ENCODE measurements around the gene MTMR1. TPM values are rescaled to one million over a fixed set of nuclear protein-coding genes. Genes with fewer than 3 reads are reported as not detected.

Gene MTMR1
- total RNA-seq: 10 to 100 TPM; 36.2 to 42.1 (median 38.8) TPM

GRCh38 chrX:150692831-150693724 lies at the start of gene MTMR1:
TSS of gene MTMR1 (plus strand) at chrX:150693396. CDS start at chrX:150693531, 135 bp downstream.
- Mint-ChIP-seq H3K4me1 (ENCODE audit: low read depth) (peaks cover 77% of the 10 kb centered on the region), H3K36me3 (ENCODE audit: insufficient read depth) (peaks cover 10% of the 10 kb centered on the region), H3K4me3 (peak within 1 kb of the TSS; percentile 91), H3K9me3 (no peaks in the 10 kb centered on the region), H3K27me3 (ENCODE audit: low read depth) (no peaks in the 10 kb centered on the region)
- DNase-seq: peak; percentile 47
- peak; percentile 42 for ATAC-seq

DNA sequence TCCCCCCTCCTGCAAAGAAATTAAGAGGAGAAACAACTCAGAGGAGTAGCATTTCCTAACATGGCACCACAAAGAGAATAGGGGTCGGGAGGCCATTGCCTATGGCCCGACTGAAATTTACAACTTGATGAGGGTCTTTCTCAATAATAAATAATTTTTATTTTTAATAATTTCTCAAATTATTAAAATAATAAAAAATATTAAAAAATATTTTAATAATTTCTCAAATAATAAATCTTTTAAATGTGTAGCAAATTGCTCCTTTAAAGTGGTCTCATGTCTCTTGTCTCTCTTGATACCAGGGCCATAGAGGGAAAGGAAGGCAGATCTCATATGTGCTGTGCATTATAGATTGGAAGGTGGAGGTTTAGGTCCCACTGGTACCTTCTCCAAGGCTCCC lies 49.2 kb upstream of the MTMR1 start:
- Mint-ChIP-seq H3K27me3 (ENCODE audit: low read depth) (no peaks in the 10 kb centered on the region), H3K9me3 (no peaks in the 10 kb centered on the region), H3K4me1 (ENCODE audit: low read depth) (peaks cover under 1% of the 10 kb centered on the region), H3K36me3 (ENCODE audit: insufficient read depth) (peaks cover 14% of the 10 kb centered on the region), H3K4me3 (no peak overlapping the region)
- no peak for DNase-seq
- no peak for ATAC-seq

- no peak overlapping the region for H3K4me3 Mint-ChIP-seq
- no peaks in the 10 kb centered on the region for H3K9me3 Mint-ChIP-seq
- peaks cover 17% of the 10 kb centered on the region for H3K36me3 Mint-ChIP-seq (ENCODE audit: insufficient read depth)
- peaks cover 5% of the 10 kb centered on the region for H3K4me1 Mint-ChIP-seq (ENCODE audit: low read depth)
- ATAC-seq (no peak), DNase-seq (no peak)
- H3K27me3 Mint-ChIP-seq (ENCODE audit: low read depth): no peaks in the 10 kb centered on the region
Observed at GRCh38 chrX:150644422-150644821, 48.8 kb upstream of the MTMR1 start.

DNA sequence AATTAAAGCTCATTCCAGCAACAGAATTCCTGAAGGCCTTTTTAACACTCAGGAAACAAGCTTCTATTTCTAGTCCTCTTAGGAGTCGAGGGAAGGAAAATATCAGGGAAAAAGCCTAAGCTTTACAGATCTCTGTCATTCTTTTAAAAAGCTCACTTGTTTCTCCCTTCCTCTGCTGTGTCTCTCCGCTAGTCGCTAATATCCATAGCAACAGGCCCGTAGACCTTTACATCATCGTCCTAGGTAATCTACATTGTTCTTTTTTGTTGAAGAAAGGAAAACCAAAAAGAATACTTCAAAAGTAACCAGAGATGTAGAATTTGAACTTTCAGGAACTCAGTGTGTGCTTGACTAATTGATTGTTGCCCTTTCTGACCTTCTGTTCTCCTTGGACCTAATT lies 45.9 kb upstream of the MTMR1 start:
- ATAC-seq (no peak), DNase-seq (no peak)
- H3K27me3 Mint-ChIP-seq (ENCODE audit: low read depth): no peaks in the 10 kb centered on the region
- H3K36me3 Mint-ChIP-seq (ENCODE audit: insufficient read depth): peaks cover 24% of the 10 kb centered on the region
- no peaks in the 10 kb centered on the region for H3K9me3 Mint-ChIP-seq
- H3K4me3 Mint-ChIP-seq: no peak overlapping the region
- peaks cover 10% of the 10 kb centered on the region for H3K4me1 Mint-ChIP-seq (ENCODE audit: low read depth)

GRCh38 chrX:150648296-150648940 lies 44.8 kb upstream of the MTMR1 start:
- ATAC-seq (no peak), DNase-seq (no peak)
- no peak overlapping the region for H3K4me3 Mint-ChIP-seq
- peaks cover 20% of the 10 kb centered on the region for H3K36me3 Mint-ChIP-seq (ENCODE audit: insufficient read depth)
- no peaks in the 10 kb centered on the region for H3K9me3 Mint-ChIP-seq
- peaks cover 10% of the 10 kb centered on the region for H3K4me1 Mint-ChIP-seq (ENCODE audit: low read depth)
- no peaks in the 10 kb centered on the region for H3K27me3 Mint-ChIP-seq (ENCODE audit: low read depth)

GRCh38 chrX:150649096-150649870 lies 43.9 kb upstream of the MTMR1 start:
- H3K36me3 Mint-ChIP-seq (ENCODE audit: insufficient read depth): peaks cover 20% of the 10 kb centered on the region
- no peaks in the 10 kb centered on the region for H3K27me3 Mint-ChIP-seq (ENCODE audit: low read depth)
- peaks cover 10% of the 10 kb centered on the region for H3K4me1 Mint-ChIP-seq (ENCODE audit: low read depth)
- no peaks in the 10 kb centered on the region for H3K9me3 Mint-ChIP-seq
- ATAC-seq (no peak), DNase-seq (no peak)
- H3K4me3 Mint-ChIP-seq: no peak overlapping the region

DNA sequence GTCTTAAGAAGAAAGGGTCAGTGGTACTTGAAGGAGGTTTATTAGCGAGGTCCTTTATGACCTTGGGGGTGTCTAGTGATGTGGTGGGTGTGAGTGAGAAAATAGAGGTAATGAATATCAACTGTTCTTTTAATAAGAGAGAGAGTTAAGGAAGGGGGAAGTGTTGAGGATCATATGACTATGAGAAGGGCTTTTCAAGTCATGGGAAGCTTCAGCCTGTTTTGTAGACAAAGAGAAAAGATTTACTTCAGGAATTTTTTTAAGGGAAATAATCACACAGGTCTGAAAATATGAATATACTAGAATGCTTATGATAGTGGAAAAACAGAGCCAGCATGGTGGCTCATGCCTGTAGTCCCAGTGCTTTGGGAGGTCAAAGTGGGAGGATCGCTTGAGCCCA lies 41.3 kb upstream of the MTMR1 start:
- H3K36me3 Mint-ChIP-seq (ENCODE audit: insufficient read depth): peaks cover 17% of the 10 kb centered on the region
- H3K27me3 Mint-ChIP-seq (ENCODE audit: low read depth): no peaks in the 10 kb centered on the region
- no peak overlapping the region for H3K4me3 Mint-ChIP-seq
- no peak for DNase-seq
- H3K9me3 Mint-ChIP-seq: no peaks in the 10 kb centered on the region
- H3K4me1 Mint-ChIP-seq (ENCODE audit: low read depth): peaks cover 13% of the 10 kb centered on the region
- ATAC-seq: no peak

GRCh38 chrX:150655788-150656187 lies 37.4 kb upstream of the MTMR1 start:
- no peak for ATAC-seq
- H3K4me1 Mint-ChIP-seq (ENCODE audit: low read depth): peaks cover 4% of the 10 kb centered on the region
- peaks cover 14% of the 10 kb centered on the region for H3K36me3 Mint-ChIP-seq (ENCODE audit: insufficient read depth)
- no peaks in the 10 kb centered on the region for H3K9me3 Mint-ChIP-seq
- H3K4me3 Mint-ChIP-seq: no peak overlapping the region
- no peaks in the 10 kb centered on the region for H3K27me3 Mint-ChIP-seq (ENCODE audit: low read depth)
- no peak for DNase-seq

- no peaks in the 10 kb centered on the region for H3K27me3 Mint-ChIP-seq (ENCODE audit: low read depth)
- H3K9me3 Mint-ChIP-seq: no peaks in the 10 kb centered on the region
- no peaks in the 10 kb centered on the region for H3K4me1 Mint-ChIP-seq (ENCODE audit: low read depth)
- ATAC-seq (no peak), DNase-seq (no peak)
- peaks cover 25% of the 10 kb centered on the region for H3K36me3 Mint-ChIP-seq (ENCODE audit: insufficient read depth)
- H3K4me3 Mint-ChIP-seq: no peak overlapping the region
Observed at GRCh38 chrX:150663073-150663472, 30.1 kb upstream of the MTMR1 start.

- Mint-ChIP-seq H3K4me3 (no peak overlapping the region), H3K36me3 (ENCODE audit: insufficient read depth) (peaks cover 25% of the 10 kb centered on the region), H3K4me1 (ENCODE audit: low read depth) (no peaks in the 10 kb centered on the region), H3K27me3 (ENCODE audit: low read depth) (no peaks in the 10 kb centered on the region), H3K9me3 (no peaks in the 10 kb centered on the region)
- DNase-seq (no peak), ATAC-seq (no peak)
Observed at GRCh38 chrX:150664290-150664689, 28.9 kb upstream of the MTMR1 start.

DNA sequence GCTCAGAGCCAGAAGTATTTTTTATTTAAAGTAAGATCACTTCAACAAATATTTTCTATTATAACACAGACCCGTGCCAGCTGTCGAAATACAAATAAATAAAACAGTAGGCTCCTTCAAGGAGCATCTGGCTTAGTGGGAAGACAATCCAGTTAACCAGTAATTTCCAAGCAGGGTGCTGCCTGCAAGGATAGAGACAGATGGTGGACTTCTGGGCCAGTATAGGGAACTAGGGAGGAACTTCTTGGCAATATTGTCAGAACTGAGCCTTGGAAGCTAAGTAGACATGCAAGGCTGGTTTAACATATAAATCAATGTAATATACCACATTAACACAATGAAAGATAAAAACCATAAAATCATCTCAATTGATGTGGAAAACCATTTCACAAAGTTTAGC lies 17.0 kb upstream of the MTMR1 start:
- no peaks in the 10 kb centered on the region for H3K27me3 Mint-ChIP-seq (ENCODE audit: low read depth)
- DNase-seq (no peak), ATAC-seq (no peak)

DNA sequence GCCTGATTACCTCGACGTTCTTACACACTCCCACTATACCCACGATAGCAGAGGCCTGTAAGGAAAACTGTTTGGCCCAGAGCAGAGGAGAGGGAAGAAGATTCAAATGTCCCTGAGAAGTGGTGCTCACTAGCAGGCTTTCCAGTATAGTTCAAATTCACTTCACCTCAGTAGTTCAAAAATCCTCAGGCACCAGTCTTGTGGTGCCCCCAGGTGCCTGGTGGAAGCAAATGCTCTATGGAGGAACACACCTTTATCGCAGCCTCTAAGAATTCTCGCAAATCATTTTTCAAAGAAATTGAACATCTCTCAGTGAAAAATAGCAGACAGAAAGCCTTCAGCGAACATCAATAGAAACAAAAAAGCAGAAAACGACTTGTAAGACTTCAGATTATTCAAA lies 12.2 kb upstream of the MTMR1 start:
- Mint-ChIP-seq H3K27me3 (ENCODE audit: low read depth) (no peaks in the 10 kb centered on the region), H3K36me3 (ENCODE audit: insufficient read depth) (no peaks in the 10 kb centered on the region), H3K9me3 (no peaks in the 10 kb centered on the region), H3K4me3 (no peak overlapping the region), H3K4me1 (ENCODE audit: low read depth) (peaks cover 5% of the 10 kb centered on the region)
- ATAC-seq (no peak), DNase-seq (no peak)

More for the DNA sequence above, 17.0 kb upstream of the MTMR1 start:
- no peaks in the 10 kb centered on the region for H3K4me1 Mint-ChIP-seq (ENCODE audit: low read depth)
- H3K36me3 Mint-ChIP-seq (ENCODE audit: insufficient read depth): peaks cover 2% of the 10 kb centered on the region
- no peak overlapping the region for H3K4me3 Mint-ChIP-seq
- H3K9me3 Mint-ChIP-seq: no peaks in the 10 kb centered on the region

GRCh38 chrX:150683112-150683511 lies 10.1 kb upstream of the MTMR1 start:
- peaks cover 6% of the 10 kb centered on the region for H3K4me1 Mint-ChIP-seq (ENCODE audit: low read depth)
- no peak for DNase-seq
- no peaks in the 10 kb centered on the region for H3K27me3 Mint-ChIP-seq (ENCODE audit: low read depth)
- H3K9me3 Mint-ChIP-seq: no peaks in the 10 kb centered on the region
- ATAC-seq: no peak
- H3K4me3 Mint-ChIP-seq: no peak overlapping the region
- H3K36me3 Mint-ChIP-seq (ENCODE audit: insufficient read depth): no peaks in the 10 kb centered on the region

DNA sequence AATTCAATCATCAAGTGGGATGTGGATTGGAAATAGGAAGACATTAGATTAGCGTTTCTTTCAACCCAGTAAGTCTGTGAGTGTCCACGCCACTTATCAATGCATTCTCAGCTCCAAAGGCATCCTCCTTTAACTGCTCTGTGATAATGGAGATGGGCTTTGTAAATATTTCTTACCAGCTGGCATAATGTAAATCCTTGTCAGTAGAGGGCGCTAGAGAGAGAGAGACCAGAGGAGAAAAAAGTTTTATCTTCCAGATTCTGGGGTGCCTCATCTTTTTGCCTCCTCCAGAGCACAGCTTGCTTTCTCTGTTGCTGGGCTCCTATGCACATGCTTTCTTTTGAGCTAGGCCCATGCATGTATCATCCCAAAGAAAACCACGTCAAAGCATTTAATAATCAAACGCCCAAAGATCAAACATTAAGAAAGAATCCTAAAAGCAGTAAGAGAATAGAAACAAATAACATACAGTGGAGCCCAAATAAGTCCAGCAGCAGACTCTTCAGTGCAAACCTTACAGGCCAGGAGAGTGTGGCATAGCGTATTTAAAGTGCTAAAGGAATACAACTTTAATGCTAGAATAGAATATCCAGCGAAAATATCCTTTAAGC lies 9.6 kb upstream of the MTMR1 start:
- no peaks in the 10 kb centered on the region for H3K9me3 Mint-ChIP-seq
- DNase-seq: no peak

More for the DNA sequence above, 9.6 kb upstream of the MTMR1 start:
- Mint-ChIP-seq H3K27me3 (ENCODE audit: low read depth) (no peaks in the 10 kb centered on the region), H3K4me1 (ENCODE audit: low read depth) (peaks cover 11% of the 10 kb centered on the region), H3K36me3 (ENCODE audit: insufficient read depth) (no peaks in the 10 kb centered on the region), H3K4me3 (no peak overlapping the region)
- ATAC-seq: peak; percentile 30 to 48

All from activated T-cell treated with anti-CD3 and anti-CD28 coated beads, Interleukin-2, amount 50 U/mL, for 4 hours (primary cell).